GM18526 (cell line): ENCODE data around the gene ZMAT2.

Experiments used
- POLR2A ChIP-seq: IDR thresholded peaks from 3 replicates; pipeline ENCODE4 v1.6.1; 2011; ENCODE audit not compliant: insufficient read length; ENCODE audit errors: extremely low read depth

Gene ZMAT2

DNA sequence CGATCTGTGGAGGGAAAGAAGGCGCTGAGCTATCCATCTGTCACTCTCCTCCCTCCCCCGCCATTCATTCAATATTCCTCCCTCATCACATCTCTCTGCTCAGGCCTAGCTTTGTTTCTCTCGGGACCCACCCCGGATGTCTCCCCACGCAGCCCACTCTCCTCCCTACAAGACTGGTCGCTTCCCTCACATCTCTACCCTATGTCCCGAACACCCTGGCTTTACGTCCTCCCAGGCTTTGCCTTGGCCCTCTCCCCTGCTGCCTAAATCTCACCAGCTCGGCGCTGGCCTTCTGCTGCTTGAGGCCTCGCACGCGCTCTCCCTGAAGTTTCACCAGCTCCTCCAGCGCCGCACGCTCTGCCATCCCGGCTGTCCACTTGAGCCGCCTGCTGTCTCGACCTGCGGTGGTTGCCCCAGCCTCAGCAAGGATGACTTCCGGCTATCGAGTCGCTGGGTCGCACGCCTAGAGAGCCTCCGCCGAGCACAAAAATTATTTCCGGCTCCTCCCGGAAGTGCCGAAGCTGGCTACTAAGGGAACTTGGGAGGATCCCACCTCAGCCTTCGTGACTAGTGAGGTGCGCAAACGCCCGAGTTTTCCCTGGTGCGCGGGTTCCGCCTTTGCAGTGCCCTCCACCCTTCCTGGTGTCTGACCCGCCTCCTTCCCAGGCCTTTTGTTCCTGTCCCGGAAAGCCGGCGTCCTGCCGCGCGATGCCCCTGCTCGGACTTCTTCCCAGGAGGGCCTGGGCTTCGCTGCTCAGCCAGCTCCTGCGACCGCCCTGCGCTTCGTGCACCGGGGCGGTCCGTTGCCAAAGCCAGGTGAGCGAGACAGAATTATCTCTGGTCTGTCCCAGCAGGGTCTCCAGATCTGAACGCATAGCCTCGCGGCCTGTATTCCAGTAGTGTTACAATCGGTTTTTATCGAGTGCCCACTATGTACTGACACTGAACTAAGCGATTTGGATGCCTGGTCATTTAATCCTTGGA is 9.0 kb upstream of the ZMAT2 start, which contains the start of the genes HARS1 and HARS2:
Gene HARS1 (minus strand): TSS at position 430 of the 984 bp plus-strand sequence. CDS start 66 bp downstream, at position 364.
Gene HARS2 (plus strand): TSS at position 515 of the 984 bp plus-strand sequence. CDS start 194 bp downstream, at position 709.
- TF ChIP-seq POLR2A = peak; percentile 94

- no peak for TF ChIP-seq POLR2A
These were observed 6.0 kb upstream of the ZMAT2 start for GRCh38 chr5:140694276-140694675.

- TF ChIP-seq POLR2A = no peak
These were observed 3.3 kb upstream of the ZMAT2 start for GRCh38 chr5:140696891-140697492.

DNA sequence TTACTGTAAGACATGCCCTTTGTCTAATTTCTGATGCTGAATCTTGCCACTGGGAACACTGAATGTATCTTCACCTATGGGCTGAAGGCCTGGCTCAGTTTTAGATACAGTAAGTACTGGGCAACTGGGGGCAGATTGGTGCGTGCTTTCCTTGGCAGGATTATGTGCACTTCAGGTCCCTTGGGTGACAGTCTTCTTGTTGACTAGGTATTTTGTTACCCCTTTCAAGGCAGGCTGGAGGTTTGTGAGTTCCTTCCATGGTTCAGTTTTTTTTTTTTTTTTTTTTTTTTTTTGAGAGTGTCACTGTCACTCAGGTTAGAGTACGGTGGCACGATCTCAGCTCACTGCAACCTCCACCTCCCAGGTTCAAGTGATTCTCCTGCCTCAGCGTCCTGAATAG is 7.6 kb downstream of the ZMAT2 start:
- TF ChIP-seq POLR2A = no peak

- TF ChIP-seq POLR2A = no peak
These were observed 10.8 kb downstream of the ZMAT2 start for GRCh38 chr5:140710899-140711552.

GRCh38 chr5:140711794-140712193 is 11.5 kb downstream of the ZMAT2 start:
- no peak for TF ChIP-seq POLR2A

DNA sequence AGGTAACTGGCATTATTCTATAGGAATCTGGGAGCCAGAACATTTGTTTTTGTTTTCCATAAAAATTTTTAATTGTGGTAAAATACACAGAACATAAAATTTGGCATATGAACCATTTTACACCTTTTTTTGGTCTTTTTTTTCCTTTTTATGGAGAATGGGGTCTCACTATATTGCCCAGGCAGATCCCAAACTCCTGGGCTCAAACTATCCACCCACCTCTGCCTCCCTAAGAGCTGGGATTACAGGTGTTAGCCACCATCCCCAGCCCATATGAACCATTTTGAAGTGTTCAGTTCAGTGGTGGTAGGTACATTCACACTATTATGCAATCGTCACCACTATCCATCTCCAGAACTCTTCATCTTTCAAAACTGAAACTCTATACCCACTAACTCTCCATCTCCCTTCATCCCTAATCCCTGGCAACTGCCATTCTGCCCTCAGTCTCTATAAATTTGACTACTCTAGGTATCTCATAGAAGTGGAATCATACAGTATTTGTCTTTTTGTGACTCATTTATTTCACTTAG is 13.4 kb downstream of the ZMAT2 start:
- no peak for TF ChIP-seq POLR2A

- TF ChIP-seq POLR2A = no peak
These were observed 18.0 kb downstream of the ZMAT2 start for GRCh38 chr5:140718266-140718592.

- no peak for TF ChIP-seq POLR2A
These were observed 25.7 kb downstream of the ZMAT2 start for GRCh38 chr5:140725799-140726471.

GRCh38 chr5:140733098-140733497 is 32.9 kb downstream of the ZMAT2 start:
- TF ChIP-seq POLR2A = no peak

- TF ChIP-seq POLR2A = no peak
These were observed 34.1 kb downstream of the ZMAT2 start for GRCh38 chr5:140734354-140734753.

DNA sequence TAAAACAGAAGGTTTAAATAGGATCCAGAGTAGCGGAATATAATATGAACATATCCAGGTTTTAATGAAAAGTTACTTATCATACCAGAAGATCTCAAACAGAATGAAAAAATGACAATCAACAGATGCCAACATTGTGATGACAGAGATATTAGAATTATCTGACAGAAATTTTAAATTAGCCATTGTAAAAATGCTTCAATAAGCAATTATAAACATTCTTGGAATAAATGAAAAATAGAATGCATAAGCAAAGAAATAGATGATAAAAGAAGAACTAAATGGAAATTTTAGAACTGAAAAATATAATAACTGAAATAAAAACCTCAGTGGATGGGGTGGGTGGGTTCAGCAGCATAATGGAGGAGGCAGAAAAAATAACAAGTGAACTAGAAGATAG is 37.2 kb downstream of the ZMAT2 start:
- no peak for TF ChIP-seq POLR2A

GRCh38 chr5:140741967-140742366 is 41.7 kb downstream of the ZMAT2 start:
- TF ChIP-seq POLR2A = no peak

DNA sequence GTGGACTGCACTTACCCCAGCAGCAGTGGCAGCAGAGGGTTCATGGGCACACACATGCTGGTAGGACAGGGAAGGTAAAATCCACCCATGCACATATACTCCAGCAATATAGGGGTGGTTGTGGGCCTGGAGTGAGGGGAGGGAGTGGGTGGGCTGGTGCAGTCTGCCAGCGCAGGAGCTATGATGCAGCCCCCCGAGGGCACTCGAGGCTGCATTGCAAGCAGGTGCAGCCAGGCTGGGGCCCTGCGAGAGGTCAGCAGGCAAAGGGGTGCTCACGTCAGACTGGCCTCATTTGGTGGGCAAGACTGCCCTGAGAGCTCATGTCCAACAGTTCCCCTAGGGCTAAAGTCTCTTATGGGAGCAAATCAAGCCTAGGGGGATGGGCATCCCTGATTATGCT is 53.3 kb downstream of the ZMAT2 start:
- no peak for TF ChIP-seq POLR2A
